Measurements from ENCODE around the gene GLCCI1. TPM values are rescaled to one million over a fixed set of nuclear protein-coding genes. Genes with fewer than 3 reads are reported as not detected.

The GLCCI1 gene
- total RNA-seq, 1 donor from 2014 or later = 25.0 TPM

DNA sequence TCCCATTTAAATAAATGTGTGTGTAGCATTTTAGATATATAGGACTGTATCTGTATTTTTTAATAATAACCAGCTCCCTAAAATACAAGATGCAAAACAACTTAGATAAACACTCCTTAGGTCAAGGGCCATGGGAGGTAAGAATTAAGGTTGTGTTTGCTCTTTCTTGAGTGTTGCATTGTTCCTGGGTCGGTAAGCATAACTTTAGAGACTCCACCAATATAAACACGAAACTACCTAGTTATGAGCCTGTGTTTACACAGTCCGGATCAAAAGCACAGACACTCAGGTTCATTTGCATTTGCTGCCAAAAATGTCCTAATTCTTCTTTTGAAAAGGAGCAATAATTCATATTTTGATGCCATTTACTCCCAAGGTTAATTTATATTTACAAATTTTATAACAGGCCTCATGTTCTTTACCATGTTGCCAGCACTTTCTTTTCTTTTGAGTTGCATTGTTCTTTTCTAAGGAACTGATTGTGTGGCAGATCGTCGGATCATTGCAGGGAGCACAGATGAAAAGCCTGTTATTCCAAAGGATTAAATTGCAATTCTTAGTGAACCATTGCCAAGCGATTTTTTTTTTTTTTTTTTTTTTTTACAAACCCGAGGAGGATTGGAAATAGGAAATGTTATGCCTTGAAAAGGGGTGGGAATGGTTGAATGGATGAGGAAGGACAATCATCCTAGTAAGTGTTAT is 45.8 kb upstream of the GLCCI1 start:
- peaks cover 13% of the 10 kb centered on the region for H3K4me1 Mint-ChIP-seq (ENCODE audit: unreplicated experiment)
- no peak for DNase-seq (ENCODE audit: extremely low spot score, unreplicated experiment)
- TF ChIP-seq, protein P1, sequence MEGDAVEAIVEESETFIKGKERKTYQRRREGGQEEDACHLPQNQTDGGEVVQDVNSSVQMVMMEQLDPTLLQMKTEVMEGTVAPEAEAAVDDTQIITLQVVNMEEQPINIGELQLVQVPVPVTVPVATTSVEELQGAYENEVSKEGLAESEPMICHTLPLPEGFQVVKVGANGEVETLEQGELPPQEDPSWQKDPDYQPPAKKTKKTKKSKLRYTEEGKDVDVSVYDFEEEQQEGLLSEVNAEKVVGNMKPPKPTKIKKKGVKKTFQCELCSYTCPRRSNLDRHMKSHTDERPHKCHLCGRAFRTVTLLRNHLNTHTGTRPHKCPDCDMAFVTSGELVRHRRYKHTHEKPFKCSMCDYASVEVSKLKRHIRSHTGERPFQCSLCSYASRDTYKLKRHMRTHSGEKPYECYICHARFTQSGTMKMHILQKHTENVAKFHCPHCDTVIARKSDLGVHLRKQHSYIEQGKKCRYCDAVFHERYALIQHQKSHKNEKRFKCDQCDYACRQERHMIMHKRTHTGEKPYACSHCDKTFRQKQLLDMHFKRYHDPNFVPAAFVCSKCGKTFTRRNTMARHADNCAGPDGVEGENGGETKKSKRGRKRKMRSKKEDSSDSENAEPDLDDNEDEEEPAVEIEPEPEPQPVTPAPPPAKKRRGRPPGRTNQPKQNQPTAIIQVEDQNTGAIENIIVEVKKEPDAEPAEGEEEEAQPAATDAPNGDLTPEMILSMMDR (conservative IDR thresholded peaks at IDR 0.05) = no peak
- no peak overlapping the region for H3K4me3 Mint-ChIP-seq
- H3K27ac Mint-ChIP-seq = no peak overlapping the region
- no peaks in the 10 kb centered on the region for H3K36me3 Mint-ChIP-seq
- H3K27me3 Mint-ChIP-seq = no peaks in the 10 kb centered on the region
- peaks cover 6% of the 10 kb centered on the region for H3K9me3 Mint-ChIP-seq

DNA sequence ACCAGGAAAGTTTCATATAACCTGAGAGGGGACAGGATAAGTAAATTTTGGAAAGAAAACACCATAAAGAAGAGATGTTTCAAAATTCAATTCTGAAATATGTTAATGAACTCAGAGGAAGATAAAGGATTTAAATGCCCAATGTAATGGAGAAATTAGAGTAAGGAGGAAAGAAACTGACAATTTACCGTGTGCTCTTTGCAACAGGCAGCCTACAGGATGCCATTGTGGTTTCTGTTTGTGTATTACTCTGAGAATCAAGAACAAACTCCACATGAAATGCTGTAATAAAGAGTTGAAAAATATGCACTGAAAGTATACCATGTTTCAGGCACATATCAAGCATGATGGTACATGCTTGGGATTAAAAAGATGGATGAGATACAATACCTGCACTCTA is 44.8 kb upstream of the GLCCI1 start:
- TF ChIP-seq, protein P1 (conservative IDR thresholded peaks at IDR 0.05) = no peak
- peaks cover 13% of the 10 kb centered on the region for H3K4me1 Mint-ChIP-seq (ENCODE audit: unreplicated experiment)
- no peak overlapping the region for H3K4me3 Mint-ChIP-seq
- DNase-seq (ENCODE audit: extremely low spot score, unreplicated experiment) = no peak
- H3K27me3 Mint-ChIP-seq = no peaks in the 10 kb centered on the region
- peaks cover 6% of the 10 kb centered on the region for H3K9me3 Mint-ChIP-seq
- no peaks in the 10 kb centered on the region for H3K36me3 Mint-ChIP-seq
- no peak overlapping the region for H3K27ac Mint-ChIP-seq

DNA sequence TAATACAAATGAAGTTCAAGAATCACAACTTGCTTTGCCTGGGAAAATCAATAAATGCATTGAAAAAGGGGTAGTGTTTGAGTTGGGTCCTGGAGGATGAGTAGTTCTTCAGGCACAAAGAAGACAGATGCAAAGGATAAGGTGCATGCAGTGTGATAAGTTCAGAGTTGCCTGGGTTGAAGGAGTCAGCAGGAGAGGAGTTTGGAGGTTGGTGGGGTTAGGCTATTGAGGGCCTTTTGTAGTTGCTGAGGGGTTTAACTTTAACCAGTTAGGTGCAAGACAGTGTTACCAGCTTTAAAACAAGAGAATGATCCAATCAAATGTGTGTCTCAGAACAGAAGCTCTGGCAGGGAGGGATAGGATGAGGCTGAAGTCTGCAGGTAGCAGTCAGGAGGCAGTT is 44.3 kb upstream of the GLCCI1 start:
- no peak overlapping the region for H3K27ac Mint-ChIP-seq
- H3K9me3 Mint-ChIP-seq = peaks cover 6% of the 10 kb centered on the region
- TF ChIP-seq, protein P1 (conservative IDR thresholded peaks at IDR 0.05) = no peak
- no peak overlapping the region for H3K4me3 Mint-ChIP-seq
- DNase-seq (ENCODE audit: extremely low spot score, unreplicated experiment) = no peak
- H3K27me3 Mint-ChIP-seq = no peaks in the 10 kb centered on the region
- H3K36me3 Mint-ChIP-seq = no peaks in the 10 kb centered on the region
- H3K4me1 Mint-ChIP-seq (ENCODE audit: unreplicated experiment) = peaks cover 13% of the 10 kb centered on the region

DNA sequence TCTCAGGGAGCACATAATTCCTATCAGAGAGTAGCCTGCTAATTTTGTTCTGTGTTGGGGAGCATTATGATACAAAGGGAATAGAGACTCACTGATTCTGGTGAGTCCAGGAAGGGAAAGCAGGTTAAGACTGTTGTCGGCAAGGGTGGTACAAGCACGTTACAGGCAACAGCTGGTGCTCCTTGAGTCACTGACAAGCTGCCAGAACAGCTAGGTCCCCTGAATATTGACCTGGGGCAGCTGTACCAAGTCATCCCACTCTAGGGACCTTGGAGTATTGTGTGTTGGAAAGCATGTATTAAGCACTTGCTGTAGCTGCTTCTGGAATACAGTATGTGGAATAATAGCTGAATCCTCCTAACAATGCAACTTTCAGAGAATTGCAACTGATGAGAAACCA is 37.0 kb upstream of the GLCCI1 start:
- Mint-ChIP-seq H3K27ac (no peak overlapping the region), H3K9me3 (no peaks in the 10 kb centered on the region), H3K4me1 (ENCODE audit: unreplicated experiment) (no peaks in the 10 kb centered on the region)

DNA sequence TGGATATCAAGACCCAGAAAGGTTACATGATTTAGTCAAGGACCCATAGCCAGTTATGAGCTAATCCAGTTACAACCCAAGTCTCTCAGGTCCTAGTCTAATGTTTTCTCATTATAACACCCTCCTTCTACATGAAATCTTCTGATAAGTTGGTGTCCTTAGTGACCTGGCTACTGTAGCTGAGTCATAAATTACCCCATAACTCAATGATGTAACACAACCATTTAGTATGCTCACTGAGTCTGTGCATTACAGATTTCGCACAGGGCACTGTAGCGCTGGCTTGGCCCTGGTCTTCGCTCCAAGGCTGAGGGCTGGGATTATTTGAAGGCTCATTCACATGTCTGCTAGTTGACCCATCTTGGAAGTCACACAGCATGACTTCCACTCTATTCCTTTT is 36.0 kb upstream of the GLCCI1 start:
- Mint-ChIP-seq H3K4me3 (no peak overlapping the region), H3K27me3 (no peaks in the 10 kb centered on the region), H3K27ac (no peak overlapping the region), H3K9me3 (no peaks in the 10 kb centered on the region), H3K36me3 (no peaks in the 10 kb centered on the region), H3K4me1 (ENCODE audit: unreplicated experiment) (no peaks in the 10 kb centered on the region)
- TF ChIP-seq, protein P1 (conservative IDR thresholded peaks at IDR 0.05) = no peak
- DNase-seq (ENCODE audit: extremely low spot score, unreplicated experiment) = no peak

More for the DNA sequence above, 37.0 kb upstream of the GLCCI1 start:
- no peaks in the 10 kb centered on the region for H3K27me3 Mint-ChIP-seq
- no peak overlapping the region for H3K4me3 Mint-ChIP-seq
- TF ChIP-seq, protein P1 (conservative IDR thresholded peaks at IDR 0.05) = no peak
- no peak for DNase-seq (ENCODE audit: extremely low spot score, unreplicated experiment)
- no peaks in the 10 kb centered on the region for H3K36me3 Mint-ChIP-seq
